Stimulated activated memory B cell treated with anti-CD40 and anti-IgM and Interleukin-4, amounts not matched to agents 10 μg/mL and 1 μg/mL and 100 μg/mL, for 72 hours (primary cell): ENCODE results near the gene MYO6.

ENCODE experiments used
- ATAC-seq: fragments of 150-1000 bp; cut with Tn5 transposase; 2 replicates; pipeline ENCODE4 v1.10.0; 2021
- H3K27ac Mint-ChIP-seq: one replicate; pipeline ENCODE4 v1.8.0; 2022; ENCODE audit warnings: mild to moderate bottlenecking, mixed read lengths
- H3K27me3 Mint-ChIP-seq: one replicate; pipeline ENCODE4 v1.8.0; 2022; ENCODE audit warnings: mixed read lengths
- H3K36me3 Mint-ChIP-seq: one replicate; pipeline ENCODE4 v1.8.0; 2022; ENCODE audit warnings: mixed read lengths
- H3K4me1 Mint-ChIP-seq: one replicate; pipeline ENCODE4 v1.8.0; 2022; ENCODE audit warnings: mixed read lengths
- H3K4me3 Mint-ChIP-seq: one replicate; pipeline ENCODE4 v1.8.0; 2022; ENCODE audit warnings: mild to moderate bottlenecking, moderate library complexity, mixed read lengths
- H3K9me3 Mint-ChIP-seq: one replicate; pipeline ENCODE4 v1.8.0; 2022; ENCODE audit warnings: mixed read lengths

MYO6 gene

DNA sequence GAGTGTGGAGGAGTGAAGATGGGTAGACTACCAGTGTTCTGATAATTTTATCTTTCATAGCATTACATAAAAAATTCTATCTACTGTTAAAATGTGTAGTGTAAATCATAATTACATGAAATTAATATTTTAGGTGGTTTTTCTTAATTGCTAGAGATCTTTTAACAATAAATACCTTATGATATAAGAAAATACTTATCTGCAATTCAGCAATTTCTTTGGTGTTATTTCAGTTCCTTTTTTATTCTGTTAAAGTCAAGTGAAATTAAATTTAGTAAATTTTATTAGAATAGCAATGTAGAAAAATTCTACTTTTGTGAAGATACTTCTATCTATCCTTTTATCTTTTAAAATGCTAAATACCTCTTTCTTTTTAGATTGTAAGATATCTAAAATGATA is 219.1 kb downstream of the MYO6 start:
- Mint-ChIP-seq H3K27me3 (no peaks in the 10 kb centered on the region), H3K27ac (no peak overlapping the region), H3K4me1 (no peaks in the 10 kb centered on the region), H3K4me3 (no peak overlapping the region), H3K36me3 (no peaks in the 10 kb centered on the region), H3K9me3 (no peaks in the 10 kb centered on the region)
- no peak for ATAC-seq
